Activated CD4-positive, alpha-beta T cell treated with anti-CD3 and anti-CD28 coated beads for 36 hours (primary cell): ENCODE data around the gene SLC8B1. TPM values are rescaled to one million over a fixed set of nuclear protein-coding genes. Genes with fewer than 3 reads are reported as not detected.

ENCODE experiments used
- ATAC-seq: fragments of 200-7000 bp; cut with Tn5 transposase; one replicate; pipeline ENCODE4 v1.10.0; 2021; ENCODE audit warnings: mild to moderate bottlenecking, moderate library complexity
- CTCF ChIA-PET: fragments of 350-600 bp; sonication (Branson Sonifier 250); formaldehyde crosslinking; loops from one replicate; lab custom pipeline; 2021; ENCODE audit warnings: antibody characterized with exemption; lab: Charles Lee
- POLR2A ChIA-PET: fragments of 350-600 bp; sonication (Branson Sonifier 250); formaldehyde crosslinking; loops from one replicate; lab custom pipeline; 2021; ENCODE audit warnings: antibody characterized with exemption, inconsistent platforms; lab: Charles Lee
- DNase-seq: peaks from one replicate; pipeline ENCODE4 v3.0.0-alpha.2; 2020
- H3K27ac Mint-ChIP-seq: one replicate; pipeline ENCODE4 v1.8.0; 2021; ENCODE audit warnings: mixed read lengths
- H3K27me3 Mint-ChIP-seq: one replicate; pipeline ENCODE4 v1.8.0; 2021; ENCODE audit warnings: mixed read lengths
- H3K36me3 Mint-ChIP-seq: one replicate; pipeline ENCODE4 v1.8.0; 2021; ENCODE audit warnings: low read depth, mixed read lengths
- H3K4me1 Mint-ChIP-seq: one replicate; pipeline ENCODE4 v1.8.0; 2021; ENCODE audit warnings: mixed read lengths
- H3K4me3 Mint-ChIP-seq: one replicate; pipeline ENCODE4 v1.8.0; 2021; ENCODE audit warnings: mild to moderate bottlenecking, moderate library complexity, mixed read lengths
- H3K9me3 Mint-ChIP-seq: one replicate; pipeline ENCODE4 v1.8.0; 2021; ENCODE audit warnings: low read depth, mixed read lengths
- intact Hi-C, 2 experiments: fragments of 100-400 bp; cut with DNase I in 1 of 2; cut with micrococcal nuclease in 1 of 2; formaldehyde crosslinking; loops; one replicate each; pipeline versions ENCODE4 v1.14.2 to v1.15.1; 2022 to 2024; cut with DNase I, micrococcal nuclease
- total RNA-seq, 2 experiments: library from RNA; stranded (reverse); gene quantifications; one replicate each; pipeline ENCODE4 v1.2.3, GENCODE V29; 2021

Gene SLC8B1
- total RNA-seq, 2 experiments from 2014 or later = 17.9 to 19.4 TPM

DNA sequence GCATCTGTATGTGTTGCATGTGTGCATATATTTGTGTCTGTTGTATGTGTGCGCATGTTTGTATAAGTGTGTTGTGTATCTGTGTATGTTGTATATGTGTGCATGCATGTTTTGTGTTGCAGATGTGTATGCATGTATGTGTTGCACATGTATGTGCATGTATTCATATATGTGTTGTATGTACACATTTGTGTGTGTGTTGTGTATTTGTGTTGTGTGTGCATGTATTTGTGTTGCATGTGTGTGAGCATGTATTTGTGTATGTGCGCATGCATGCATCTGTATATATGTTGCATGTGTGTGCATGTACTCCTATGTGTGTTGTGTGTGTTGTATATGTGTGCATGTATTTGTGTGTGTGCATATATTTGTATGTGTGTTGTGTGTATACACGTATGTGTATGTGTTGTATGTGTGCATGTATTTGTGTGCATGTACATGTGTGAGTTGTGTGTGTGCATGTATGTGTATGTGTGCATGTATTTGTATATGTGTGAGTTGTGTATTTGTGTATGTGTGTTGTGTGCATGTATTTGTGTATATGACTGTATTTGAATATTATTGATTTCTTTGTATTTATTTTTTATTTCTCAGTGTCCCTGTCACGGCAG, 16.8 kb downstream of the SLC8B1 start:
- no peak for ATAC-seq
- H3K4me1 Mint-ChIP-seq = no peaks in the 10 kb centered on the region
- ChIA-PET POLR2A (no interaction called here), CTCF (no interaction called here)
- H3K27me3 Mint-ChIP-seq = no peaks in the 10 kb centered on the region
- H3K36me3 Mint-ChIP-seq = peaks cover 43% of the 10 kb centered on the region
- H3K9me3 Mint-ChIP-seq = peaks cover 10% of the 10 kb centered on the region
- H3K4me3 Mint-ChIP-seq = no peak overlapping the region
- DNase-seq = no peak
- no peak overlapping the region for H3K27ac Mint-ChIP-seq
- intact Hi-C loops = no loop called here

GRCh38 chr12:113317122-113317521, 17.8 kb downstream of the SLC8B1 start:
- no peaks in the 10 kb centered on the region for H3K27me3 Mint-ChIP-seq
- no peak overlapping the region for H3K27ac Mint-ChIP-seq
- peaks cover 41% of the 10 kb centered on the region for H3K36me3 Mint-ChIP-seq
- H3K4me3 Mint-ChIP-seq = no peak overlapping the region
- intact Hi-C loops = no loop called here
- CTCF ChIA-PET = interaction anchor here (0.6 kb wide), 1 partner anchor 96 kb away, joined by 3 read pairs; the partner anchor contains the start of gene TPCN1
- DNase-seq (no peak), ATAC-seq (no peak)
- peaks cover 4% of the 10 kb centered on the region for H3K9me3 Mint-ChIP-seq
- H3K4me1 Mint-ChIP-seq = no peaks in the 10 kb centered on the region
- POLR2A ChIA-PET = no interaction called here

DNA sequence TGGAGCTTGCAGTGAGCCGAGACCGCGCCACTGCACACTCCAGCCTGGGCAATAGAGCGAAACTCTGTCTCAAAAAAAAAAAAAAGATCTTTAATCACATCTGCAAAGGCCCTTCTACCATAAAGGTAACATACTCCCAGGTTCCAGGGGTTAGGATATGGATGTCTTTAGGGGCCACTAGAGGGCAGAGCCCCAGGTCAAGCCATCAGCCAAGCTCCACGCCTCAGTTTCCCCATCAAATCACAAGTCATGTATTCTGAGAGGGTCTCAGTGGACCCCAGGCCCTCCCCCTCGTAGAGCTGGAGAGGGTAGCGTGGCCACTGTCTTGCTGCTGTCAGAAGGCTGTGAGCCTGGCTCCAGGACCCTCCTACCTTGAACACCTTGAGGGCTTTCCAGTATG, 18.8 kb downstream of the SLC8B1 start:
- Mint-ChIP-seq H3K27ac (no peak overlapping the region), H3K4me3 (no peak overlapping the region), H3K36me3 (peaks cover 44% of the 10 kb centered on the region), H3K27me3 (no peaks in the 10 kb centered on the region), H3K9me3 (peaks cover 1% of the 10 kb centered on the region), H3K4me1 (no peaks in the 10 kb centered on the region)
- ChIA-PET CTCF (no interaction called here), POLR2A (no interaction called here)
- ATAC-seq (no peak), DNase-seq (no peak)
- intact Hi-C loops = no loop called here

DNA sequence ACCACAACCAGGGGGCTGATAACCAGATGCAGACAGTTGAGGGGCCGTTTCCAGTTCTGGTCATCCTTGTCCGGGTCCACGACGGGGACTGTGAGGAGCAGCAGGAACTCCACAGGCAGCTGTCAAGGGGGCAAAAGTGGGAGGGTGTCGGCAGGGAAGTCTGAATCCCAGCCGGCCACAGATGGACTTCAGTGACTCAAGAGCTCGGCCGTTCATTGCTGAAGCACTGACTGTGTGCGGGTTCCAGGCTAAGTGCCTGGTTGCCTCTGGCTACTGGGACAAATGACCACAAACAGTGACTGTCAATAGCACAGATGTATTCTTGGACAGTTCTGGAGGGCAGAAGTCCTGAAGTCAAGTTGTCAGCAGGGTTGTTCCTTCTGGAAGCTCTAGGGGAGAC, 19.6 kb downstream of the SLC8B1 start:
- no peak overlapping the region for H3K27ac Mint-ChIP-seq
- POLR2A ChIA-PET = no interaction called here
- CTCF ChIA-PET = interaction anchor here (0.6 kb wide), 1 partner anchor 208 kb away, joined by 3 read pairs; no protein-coding TSS in a partner anchor

DNA sequence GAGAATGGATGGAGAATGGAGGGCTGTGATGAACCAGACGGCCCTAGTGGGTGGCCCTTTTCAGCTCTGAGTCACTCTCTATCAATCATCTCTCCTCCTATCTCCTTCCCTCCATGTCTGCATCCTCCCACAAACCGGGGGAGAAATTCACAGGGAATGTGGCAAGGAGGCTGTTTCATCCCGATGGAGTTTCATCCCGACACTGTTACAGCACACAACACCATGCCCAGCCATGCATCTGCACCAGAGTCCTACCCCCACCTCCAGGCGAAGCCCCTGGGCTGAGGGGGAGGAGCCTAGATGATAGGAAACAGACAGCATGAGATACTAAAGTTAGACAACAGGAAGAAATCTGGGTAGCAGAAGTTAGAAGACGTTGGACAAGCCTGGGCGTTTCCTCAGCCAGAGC, 20.8 kb downstream of the SLC8B1 start:
- Mint-ChIP-seq H3K9me3 (no peaks in the 10 kb centered on the region), H3K4me3 (no peak overlapping the region), H3K27me3 (no peaks in the 10 kb centered on the region), H3K36me3 (peaks cover 41% of the 10 kb centered on the region), H3K4me1 (no peaks in the 10 kb centered on the region), H3K27ac (no peak overlapping the region)
- POLR2A ChIA-PET = no interaction called here
- intact Hi-C loops = loop anchor here in 1 of 2 experiments (5.0 kb wide), 1 partner anchor 598 kb away; no protein-coding TSS in a partner anchor
- CTCF ChIA-PET = no interaction called here
- DNase-seq = no peak
- no peak for ATAC-seq

More for the DNA sequence above, 19.6 kb downstream of the SLC8B1 start:
- Mint-ChIP-seq H3K36me3 (peaks cover 46% of the 10 kb centered on the region), H3K27me3 (no peaks in the 10 kb centered on the region), H3K4me3 (no peak overlapping the region), H3K9me3 (no peaks in the 10 kb centered on the region), H3K4me1 (no peaks in the 10 kb centered on the region)
- intact Hi-C loops = no loop called here
- ATAC-seq (no peak), DNase-seq (no peak)

DNA sequence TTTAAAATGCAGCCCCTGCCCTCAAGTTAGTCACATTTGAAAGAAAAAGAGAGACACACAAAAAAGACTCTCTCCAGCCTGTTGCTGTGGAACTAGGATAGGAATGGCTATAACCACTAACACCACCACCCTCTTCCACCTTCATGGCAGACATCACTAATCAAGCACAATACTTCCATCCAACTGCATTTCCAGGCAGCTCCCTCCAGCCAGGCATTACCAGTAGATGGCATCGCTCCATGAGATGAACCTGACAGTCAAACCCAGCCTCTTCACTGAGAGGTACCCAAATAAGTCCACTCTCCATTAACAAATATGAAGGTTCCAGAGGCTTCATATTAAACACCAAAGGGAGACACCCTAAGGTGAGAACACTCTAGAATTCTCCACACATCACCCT, 24.4 kb downstream of the SLC8B1 start:
- POLR2A ChIA-PET = no interaction called here
- Mint-ChIP-seq H3K27me3 (no peaks in the 10 kb centered on the region), H3K4me3 (no peak overlapping the region), H3K36me3 (peaks cover 35% of the 10 kb centered on the region), H3K4me1 (no peaks in the 10 kb centered on the region), H3K9me3 (no peaks in the 10 kb centered on the region), H3K27ac (no peak overlapping the region)
- intact Hi-C loops = loop anchor here in 1 of 2 experiments (5.0 kb wide), 1 partner anchor 602 kb away; no protein-coding TSS in a partner anchor
- DNase-seq (peak; percentile 29), ATAC-seq (peak; percentile 39)
- CTCF ChIA-PET = interaction anchor here (0.9 to 1.1 kb wide), 2 partner anchors 13 to 115 kb away, joined by 3 to 4 read pairs; no protein-coding TSS in a partner anchor

- POLR2A ChIA-PET = no interaction called here
- H3K27me3 Mint-ChIP-seq = no peaks in the 10 kb centered on the region
- H3K27ac Mint-ChIP-seq = no peak overlapping the region
- intact Hi-C loops = no loop called here
- no peaks in the 10 kb centered on the region for H3K9me3 Mint-ChIP-seq
- peaks cover 11% of the 10 kb centered on the region for H3K4me1 Mint-ChIP-seq
- CTCF ChIA-PET = no interaction called here
- DNase-seq (no peak), ATAC-seq (no peak)
- H3K4me3 Mint-ChIP-seq = no peak overlapping the region
- peaks cover 24% of the 10 kb centered on the region for H3K36me3 Mint-ChIP-seq
These were observed 28.5 kb downstream of the SLC8B1 start for GRCh38 chr12:113306382-113306781.

DNA sequence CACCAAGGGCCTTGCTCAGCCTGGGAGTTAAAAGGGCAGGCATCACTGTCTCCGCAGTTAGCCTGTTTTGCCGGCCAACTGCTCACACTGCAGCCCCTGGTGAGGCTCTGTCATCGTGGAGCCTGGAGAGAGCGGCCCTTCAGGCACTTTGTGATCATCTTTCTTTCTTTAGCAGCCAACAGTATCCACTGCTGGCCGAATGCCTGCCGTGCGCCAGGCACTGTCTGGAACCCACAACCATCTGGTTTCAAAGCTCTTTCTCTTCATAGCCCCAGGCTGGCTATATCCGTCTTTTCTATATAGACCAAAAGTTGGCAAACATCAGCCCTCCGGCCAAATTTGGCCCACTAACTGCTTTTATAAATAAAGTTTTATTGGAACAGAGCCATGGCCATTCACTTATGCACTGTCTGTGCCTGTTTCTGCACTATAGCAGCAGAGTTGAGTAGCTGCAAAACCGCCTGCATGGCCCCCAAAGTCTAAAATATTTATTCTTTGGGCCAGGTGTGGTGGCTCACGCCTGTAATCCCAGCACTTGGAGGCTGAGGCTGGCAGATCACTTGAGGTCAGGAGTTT, 29.5 kb downstream of the SLC8B1 start:
- POLR2A ChIA-PET = no interaction called here

DNA sequence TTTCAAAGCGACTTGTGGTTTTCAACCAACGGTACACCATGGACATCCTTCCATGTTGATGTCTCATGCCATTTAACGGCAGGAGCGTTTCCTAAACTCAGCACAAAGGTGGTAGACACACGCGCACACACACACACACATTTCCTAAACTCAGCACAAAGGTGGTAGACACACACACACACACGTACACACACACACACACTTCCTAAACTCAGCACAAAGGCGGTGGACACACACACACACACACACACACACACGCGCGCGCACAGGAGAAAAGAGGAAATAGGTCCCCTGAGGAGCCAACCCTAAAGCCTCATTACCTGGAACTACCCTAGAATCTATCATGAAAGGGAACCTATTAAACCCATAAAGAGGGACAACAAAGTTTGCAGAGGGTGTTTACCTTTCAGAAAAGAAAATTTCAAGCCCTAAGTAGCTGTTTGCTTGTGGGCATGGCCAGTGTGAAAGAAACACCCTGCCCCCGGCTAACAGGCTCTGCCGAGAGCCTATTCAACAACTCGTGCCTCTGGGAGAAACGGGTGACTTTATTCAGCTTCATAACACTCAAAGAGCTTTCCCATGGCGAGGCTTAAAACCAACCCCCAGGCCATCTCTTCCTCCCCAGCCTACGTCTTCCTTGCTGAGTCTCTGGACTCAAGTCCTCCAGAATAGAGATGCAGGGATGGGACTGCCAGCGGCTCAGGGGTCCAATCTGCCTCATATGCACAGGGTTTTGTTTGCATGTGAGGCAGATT, 31.8 kb downstream of the SLC8B1 start:
- H3K4me1 Mint-ChIP-seq = peaks cover 11% of the 10 kb centered on the region
- H3K27me3 Mint-ChIP-seq = no peaks in the 10 kb centered on the region
- DNase-seq (no peak), ATAC-seq (peak; percentile 9)
- H3K9me3 Mint-ChIP-seq = no peaks in the 10 kb centered on the region
- POLR2A ChIA-PET = interaction anchor here (0.7 kb wide), 1 partner anchor 274 kb away, joined by 3 read pairs; no protein-coding TSS in a partner anchor
- peak overlapping the region; percentile 11 for H3K27ac Mint-ChIP-seq
- CTCF ChIA-PET = interaction anchor here (0.5 to 0.7 kb wide), 2 partner anchors 29 to 166 kb away, joined by 3 read pairs; no protein-coding TSS in a partner anchor
- intact Hi-C loops = no loop called here
- no peak overlapping the region for H3K4me3 Mint-ChIP-seq
- H3K36me3 Mint-ChIP-seq = peaks cover 18% of the 10 kb centered on the region

More for the DNA sequence above, 29.5 kb downstream of the SLC8B1 start:
- no peak overlapping the region for H3K27ac Mint-ChIP-seq
- CTCF ChIA-PET = interaction anchor here (0.9 kb wide), 1 partner anchor 109 kb away, joined by 3 read pairs; no protein-coding TSS in a partner anchor
- DNase-seq (no peak), ATAC-seq (no peak)
- no peak overlapping the region for H3K4me3 Mint-ChIP-seq
- H3K4me1 Mint-ChIP-seq = peaks cover 11% of the 10 kb centered on the region
- H3K36me3 Mint-ChIP-seq = peaks cover 20% of the 10 kb centered on the region
- H3K27me3 Mint-ChIP-seq = no peaks in the 10 kb centered on the region
- H3K9me3 Mint-ChIP-seq = no peaks in the 10 kb centered on the region
- intact Hi-C loops = no loop called here

GRCh38 chr12:113302466-113302865, 32.4 kb downstream of the SLC8B1 start:
- ChIA-PET POLR2A (no interaction called here), CTCF (no interaction called here)
- ATAC-seq (no peak), DNase-seq (no peak)
- no peaks in the 10 kb centered on the region for H3K27me3 Mint-ChIP-seq
- H3K27ac Mint-ChIP-seq = peak overlapping the region; percentile 11
- no peak overlapping the region for H3K4me3 Mint-ChIP-seq
- H3K36me3 Mint-ChIP-seq = peaks cover 18% of the 10 kb centered on the region
- H3K4me1 Mint-ChIP-seq = peaks cover 11% of the 10 kb centered on the region
- intact Hi-C loops = no loop called here
- H3K9me3 Mint-ChIP-seq = no peaks in the 10 kb centered on the region

- Mint-ChIP-seq H3K27me3 (no peaks in the 10 kb centered on the region), H3K4me1 (peaks cover 11% of the 10 kb centered on the region), H3K9me3 (no peaks in the 10 kb centered on the region), H3K27ac (no peak overlapping the region), H3K4me3 (no peak overlapping the region), H3K36me3 (peaks cover 15% of the 10 kb centered on the region)
- intact Hi-C loops = no loop called here
- ChIA-PET CTCF (interaction anchor here (0.6 kb wide), 1 partner anchor 16 kb away, joined by 3 read pairs; no protein-coding TSS in a partner anchor), POLR2A (no interaction called here)
- ATAC-seq (no peak), DNase-seq (no peak)
These were observed 33.1 kb downstream of the SLC8B1 start for GRCh38 chr12:113301811-113302210.
